ENCODE results near the gene RNF112.

RNF112 gene

DNA sequence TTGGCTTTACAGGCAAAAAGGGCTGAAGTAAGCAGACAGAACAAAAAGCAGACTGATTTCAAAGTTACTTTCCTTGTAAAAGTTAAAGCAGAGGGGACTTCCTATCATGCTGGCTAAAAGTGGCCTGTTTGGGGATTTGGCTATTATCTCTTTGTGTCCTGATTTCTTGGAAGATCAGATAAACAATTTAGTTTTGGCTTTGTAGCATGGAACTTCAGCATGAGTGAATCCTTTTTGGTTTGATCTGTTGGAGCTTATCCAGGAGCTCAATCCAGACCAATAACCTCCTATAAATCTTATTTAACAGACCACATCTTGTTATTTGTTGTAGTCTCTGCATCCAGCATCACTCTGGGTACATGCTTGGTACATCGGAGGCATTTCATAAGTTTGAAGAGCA, 8.9 kb upstream of the RNF112 start:
- Histone ChIP-seq H3K4me3 (ENCODE audit: low read depth in 1 of 2, low read length in 1 of 2) (no peak overlapping the region), H3K27ac (no peak overlapping the region), H3K36me3 (no peaks in the 10 kb centered on the region), H3K4me1 (ENCODE audit: control insufficient read depth in 1 of 2, insufficient read depth in 1 of 2, low read depth in 1 of 2, low read length in 1 of 2) (peaks cover 6 to 8% of the 10 kb centered on the region in 2 experiments), H3K27me3 (no peaks in the 10 kb centered on the region), H3K9me3 (no peaks in the 10 kb centered on the region)
- TF ChIP-seq, protein P1, sequence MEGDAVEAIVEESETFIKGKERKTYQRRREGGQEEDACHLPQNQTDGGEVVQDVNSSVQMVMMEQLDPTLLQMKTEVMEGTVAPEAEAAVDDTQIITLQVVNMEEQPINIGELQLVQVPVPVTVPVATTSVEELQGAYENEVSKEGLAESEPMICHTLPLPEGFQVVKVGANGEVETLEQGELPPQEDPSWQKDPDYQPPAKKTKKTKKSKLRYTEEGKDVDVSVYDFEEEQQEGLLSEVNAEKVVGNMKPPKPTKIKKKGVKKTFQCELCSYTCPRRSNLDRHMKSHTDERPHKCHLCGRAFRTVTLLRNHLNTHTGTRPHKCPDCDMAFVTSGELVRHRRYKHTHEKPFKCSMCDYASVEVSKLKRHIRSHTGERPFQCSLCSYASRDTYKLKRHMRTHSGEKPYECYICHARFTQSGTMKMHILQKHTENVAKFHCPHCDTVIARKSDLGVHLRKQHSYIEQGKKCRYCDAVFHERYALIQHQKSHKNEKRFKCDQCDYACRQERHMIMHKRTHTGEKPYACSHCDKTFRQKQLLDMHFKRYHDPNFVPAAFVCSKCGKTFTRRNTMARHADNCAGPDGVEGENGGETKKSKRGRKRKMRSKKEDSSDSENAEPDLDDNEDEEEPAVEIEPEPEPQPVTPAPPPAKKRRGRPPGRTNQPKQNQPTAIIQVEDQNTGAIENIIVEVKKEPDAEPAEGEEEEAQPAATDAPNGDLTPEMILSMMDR (IDR thresholded peaks at IDR 0.05), result no peak

DNA sequence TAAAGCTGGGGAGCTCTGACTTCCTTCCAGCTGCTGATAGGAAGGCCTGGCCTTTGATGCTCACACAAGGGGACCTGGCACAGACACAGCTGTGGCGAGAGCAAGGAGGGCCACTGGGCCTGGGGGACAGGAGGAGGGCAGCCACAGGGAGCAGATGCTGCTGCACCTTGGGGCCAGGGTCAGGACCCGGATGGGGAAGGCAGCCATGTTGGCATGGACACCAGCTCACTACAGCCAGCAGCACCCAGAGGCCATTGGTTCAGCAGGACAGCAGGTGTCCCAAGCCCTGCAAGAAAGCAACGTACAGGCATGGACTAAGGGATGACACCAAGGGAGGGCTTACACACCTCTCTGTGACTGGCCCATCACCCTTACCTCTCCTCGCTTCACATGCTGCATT, 8.0 kb upstream of the RNF112 start:
- no peak overlapping the region for H3K27ac ChIP-seq
- H3K4me3 ChIP-seq (ENCODE audit: low read depth in 1 of 2, low read length in 1 of 2), result no peak overlapping the region
- H3K9me3 ChIP-seq, result no peaks in the 10 kb centered on the region
- H3K27me3 ChIP-seq, result no peaks in the 10 kb centered on the region
- H3K4me1 ChIP-seq (ENCODE audit: control insufficient read depth in 1 of 2, insufficient read depth in 1 of 2, low read depth in 1 of 2, low read length in 1 of 2), result peaks cover 6 to 8% of the 10 kb centered on the region in 2 experiments
- TF ChIP-seq, protein P1 (IDR thresholded peaks at IDR 0.05), result no peak
- H3K36me3 ChIP-seq, result no peaks in the 10 kb centered on the region

DNA sequence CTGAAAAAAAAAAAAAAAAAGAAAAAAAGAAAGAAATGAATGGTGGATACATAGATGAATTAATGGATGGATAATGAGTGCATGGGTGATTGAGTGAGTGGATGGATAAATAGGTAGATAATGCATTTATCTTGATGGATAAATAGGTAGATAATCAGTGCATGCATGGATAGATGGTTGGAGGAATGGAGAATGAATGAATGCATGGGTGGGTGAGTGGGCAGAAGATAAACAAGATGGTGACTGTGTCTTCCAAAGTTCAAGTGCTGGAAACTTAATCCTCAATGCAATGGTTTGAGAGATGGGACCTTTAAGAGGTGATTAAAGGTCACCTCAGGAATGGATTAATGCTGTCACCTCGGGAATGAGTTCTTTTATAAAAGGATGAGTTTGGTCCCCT, 6.8 kb upstream of the RNF112 start:
- H3K36me3 ChIP-seq, result no peaks in the 10 kb centered on the region
- H3K4me1 ChIP-seq (ENCODE audit: control insufficient read depth in 1 of 2, insufficient read depth in 1 of 2, low read depth in 1 of 2, low read length in 1 of 2), result no peaks in the 10 kb centered on the region
- no peaks in the 10 kb centered on the region for H3K27me3 ChIP-seq
- H3K4me3 ChIP-seq (ENCODE audit: low read depth in 1 of 2, low read length in 1 of 2), result no peak overlapping the region
- no peaks in the 10 kb centered on the region for H3K9me3 ChIP-seq
- no peak overlapping the region for H3K27ac ChIP-seq
- TF ChIP-seq, protein P1 (IDR thresholded peaks at IDR 0.05), result no peak

DNA sequence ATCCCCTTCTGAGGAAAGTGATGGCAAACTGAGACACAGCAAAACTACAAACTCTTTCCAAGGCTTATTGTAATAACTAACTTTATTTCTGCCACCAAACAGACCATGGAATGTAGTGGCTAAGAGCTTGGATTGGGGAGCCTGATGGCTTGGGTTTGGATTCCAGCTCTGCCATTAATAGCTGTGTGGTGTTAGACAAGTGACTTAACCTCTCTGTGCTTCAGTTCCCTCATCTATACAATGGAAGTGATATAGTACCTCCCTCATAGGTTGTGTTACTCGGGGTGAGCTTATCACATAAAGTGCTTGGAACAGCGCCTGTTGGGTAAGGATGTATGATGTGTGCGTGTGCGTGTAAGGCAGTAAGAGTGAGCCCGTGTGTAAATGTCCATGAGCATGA, 5.9 kb upstream of the RNF112 start:
- Histone ChIP-seq H3K4me1 (ENCODE audit: control insufficient read depth in 1 of 2, insufficient read depth in 1 of 2, low read depth in 1 of 2, low read length in 1 of 2) (no peaks in the 10 kb centered on the region), H3K27me3 (no peaks in the 10 kb centered on the region), H3K27ac (no peak overlapping the region), H3K9me3 (no peaks in the 10 kb centered on the region), H3K36me3 (no peaks in the 10 kb centered on the region), H3K4me3 (ENCODE audit: low read depth in 1 of 2, low read length in 1 of 2) (no peak overlapping the region)
- TF ChIP-seq, protein P1 (IDR thresholded peaks at IDR 0.05), result no peak

DNA sequence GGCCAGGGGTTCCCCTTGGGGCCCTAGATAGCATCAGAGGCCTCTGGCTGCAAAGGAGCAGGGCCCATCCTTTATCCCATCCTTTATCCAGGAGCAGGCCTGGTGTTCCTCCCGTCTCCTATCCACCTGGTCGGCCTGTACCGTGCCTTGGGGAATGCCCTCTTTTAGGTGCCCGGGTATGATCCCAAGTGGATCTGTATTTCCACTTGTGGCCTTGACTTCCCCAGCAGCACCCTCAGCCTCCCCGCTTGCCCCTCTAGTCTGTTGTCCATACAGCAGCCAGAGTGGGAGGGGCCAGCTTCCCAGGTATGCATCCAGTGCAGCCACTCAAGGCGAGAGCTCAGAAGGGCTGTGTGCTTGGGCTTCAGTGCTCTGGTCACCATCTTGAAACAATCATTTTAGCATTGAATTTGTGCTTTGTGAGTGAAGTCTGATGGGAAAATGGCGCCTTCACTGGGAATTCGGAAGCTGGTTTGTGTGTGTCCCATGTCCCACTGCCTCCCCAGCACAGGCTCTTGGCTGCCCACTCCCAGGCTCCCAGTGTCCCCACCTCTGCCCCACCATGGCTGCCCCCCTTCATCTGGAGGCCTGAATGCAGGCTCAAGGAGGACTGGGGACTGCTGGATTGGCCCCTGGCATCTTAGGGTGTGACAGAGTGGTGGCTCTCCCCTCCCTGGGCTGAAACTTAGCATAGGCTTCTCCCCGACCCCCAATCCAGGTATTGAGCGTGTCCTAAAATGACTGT, 3.3 kb upstream of the RNF112 start:
- Histone ChIP-seq H3K27me3 (peaks cover 12% of the 10 kb centered on the region), H3K4me1 (ENCODE audit: control insufficient read depth in 1 of 2, insufficient read depth in 1 of 2, low read depth in 1 of 2, low read length in 1 of 2) (no peaks in the 10 kb centered on the region), H3K36me3 (no peaks in the 10 kb centered on the region), H3K27ac (no peak overlapping the region), H3K4me3 (ENCODE audit: low read depth in 1 of 2, low read length in 1 of 2) (no peak overlapping the region), H3K9me3 (no peaks in the 10 kb centered on the region)
- TF ChIP-seq, protein P1 (IDR thresholded peaks at IDR 0.05), result no peak
